IPS-20b (cell line): Measurements from ENCODE around the gene ANO2.

Experiments used
- H3K27ac ChIP-seq: one replicate; pipeline ENCODE4 v1.5.1; 2013; ENCODE audit warnings: low read length
- H3K27me3 ChIP-seq: 2 replicates; pipeline ENCODE4 v1.6.1; 2013; ENCODE audit warnings: mild to moderate bottlenecking, low read length, inconsistent platforms; ENCODE audit not compliant: insufficient read depth
- H3K36me3 ChIP-seq: 2 replicates; pipeline ENCODE4 v1.6.1; 2013; ENCODE audit warnings: low read depth, mild to moderate bottlenecking, inconsistent platforms, low read length, moderate library complexity; ENCODE audit not compliant: insufficient read depth
- H3K4me1 ChIP-seq: 2 replicates; pipeline ENCODE4 v1.6.1; 2013; ENCODE audit warnings: mild to moderate bottlenecking, control low read depth, inconsistent platforms, low read length, moderate library complexity; ENCODE audit not compliant: insufficient read depth
- H3K4me3 ChIP-seq: 2 replicates; pipeline ENCODE4 v1.5.1; 2013; ENCODE audit warnings: mild to moderate bottlenecking, low read length, inconsistent platforms
- H3K9ac ChIP-seq: 2 replicates; pipeline ENCODE4 v1.6.1; 2013; ENCODE audit warnings: low read depth, mild to moderate bottlenecking, inconsistent platforms, low read length, moderate library complexity
- H3K9me3 ChIP-seq: 2 replicates; pipeline ENCODE4 v1.6.1; 2013; ENCODE audit warnings: mild to moderate bottlenecking, low read depth, low read length, inconsistent platforms; ENCODE audit not compliant: insufficient read depth

The ANO2 gene

GRCh38 chr12:5925646-5926045 is 19.4 kb downstream of the ANO2 start:
- H3K9me3 ChIP-seq: no peaks in the 10 kb centered on the region
- H3K27ac ChIP-seq: no peak overlapping the region
- H3K4me3 ChIP-seq: no peak overlapping the region
- H3K4me1 ChIP-seq: no peaks in the 10 kb centered on the region; the same call in 1 of the 2 replicates
- H3K27me3 ChIP-seq: no peaks in the 10 kb centered on the region
- H3K9ac ChIP-seq: no peak overlapping the region
- no peaks in the 10 kb centered on the region for H3K36me3 ChIP-seq

- Histone ChIP-seq H3K9me3 (no peaks in the 10 kb centered on the region), H3K4me3 (no peak overlapping the region), H3K27ac (no peak overlapping the region), H3K4me1 (no peaks in the 10 kb centered on the region; the same call in 1 of the 2 replicates), H3K27me3 (no peaks in the 10 kb centered on the region), H3K9ac (no peak overlapping the region), H3K36me3 (no peaks in the 10 kb centered on the region)
These were observed 20.7 kb downstream of the ANO2 start for GRCh38 chr12:5924342-5924741.

DNA sequence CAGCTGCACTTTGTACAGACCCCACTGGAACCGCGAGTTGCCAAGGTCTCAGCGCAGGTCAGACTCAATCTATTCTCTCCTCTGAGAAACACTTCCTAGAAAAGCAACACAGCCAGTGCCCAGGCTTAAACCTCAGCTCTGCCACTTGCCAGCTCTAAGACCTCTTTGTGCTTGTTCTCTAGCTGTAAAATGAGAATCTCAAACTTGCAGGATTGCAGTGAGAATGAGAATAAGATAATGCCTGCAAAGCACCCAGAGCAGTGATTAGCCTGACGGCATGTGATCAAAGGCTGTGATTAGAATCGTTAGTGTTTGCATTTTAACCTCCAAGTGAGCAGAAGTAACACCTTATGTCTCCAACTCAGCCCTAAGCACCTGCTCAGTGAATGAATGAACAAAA is 21.3 kb downstream of the ANO2 start:
- no peaks in the 10 kb centered on the region for H3K27me3 ChIP-seq
- no peaks in the 10 kb centered on the region for H3K36me3 ChIP-seq
- H3K4me1 ChIP-seq: no peaks in the 10 kb centered on the region; the same call in 1 of the 2 replicates
- no peak overlapping the region for H3K9ac ChIP-seq
- no peak overlapping the region for H3K27ac ChIP-seq
- H3K9me3 ChIP-seq: no peaks in the 10 kb centered on the region
- H3K4me3 ChIP-seq: no peak overlapping the region

DNA sequence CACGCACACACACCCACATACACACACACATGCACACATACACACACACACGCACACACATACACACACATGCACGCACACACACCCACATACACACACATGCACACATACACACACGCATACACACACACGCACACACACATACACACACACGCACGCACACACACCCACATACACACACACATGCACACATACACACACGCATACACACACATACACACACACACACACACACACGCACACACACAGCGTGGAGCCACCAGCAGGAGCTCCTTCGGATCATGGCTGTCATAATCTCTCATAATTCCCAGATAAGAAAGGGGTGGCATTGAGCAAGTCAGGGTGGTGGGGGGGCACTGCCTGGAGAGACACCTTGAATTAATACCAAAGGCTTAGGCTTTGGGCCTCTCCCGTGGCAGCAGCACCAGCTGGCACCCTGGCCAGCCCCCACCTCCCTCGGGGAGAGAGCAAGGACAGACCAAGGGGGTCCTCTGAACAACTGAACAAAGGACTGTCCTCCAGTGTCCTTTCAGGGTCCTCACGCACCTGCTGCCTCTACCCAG is 21.9 kb downstream of the ANO2 start:
- Histone ChIP-seq H3K4me1 (no peaks in the 10 kb centered on the region; the same call in 1 of the 2 replicates), H3K9me3 (no peaks in the 10 kb centered on the region), H3K36me3 (no peaks in the 10 kb centered on the region), H3K27me3 (no peaks in the 10 kb centered on the region), H3K27ac (no peak overlapping the region), H3K4me3 (no peak overlapping the region), H3K9ac (no peak overlapping the region)

GRCh38 chr12:5921966-5922899 is 22.8 kb downstream of the ANO2 start:
- H3K9ac ChIP-seq: no peak overlapping the region
- H3K4me1 ChIP-seq: no peaks in the 10 kb centered on the region; the same call in 1 of the 2 replicates

DNA sequence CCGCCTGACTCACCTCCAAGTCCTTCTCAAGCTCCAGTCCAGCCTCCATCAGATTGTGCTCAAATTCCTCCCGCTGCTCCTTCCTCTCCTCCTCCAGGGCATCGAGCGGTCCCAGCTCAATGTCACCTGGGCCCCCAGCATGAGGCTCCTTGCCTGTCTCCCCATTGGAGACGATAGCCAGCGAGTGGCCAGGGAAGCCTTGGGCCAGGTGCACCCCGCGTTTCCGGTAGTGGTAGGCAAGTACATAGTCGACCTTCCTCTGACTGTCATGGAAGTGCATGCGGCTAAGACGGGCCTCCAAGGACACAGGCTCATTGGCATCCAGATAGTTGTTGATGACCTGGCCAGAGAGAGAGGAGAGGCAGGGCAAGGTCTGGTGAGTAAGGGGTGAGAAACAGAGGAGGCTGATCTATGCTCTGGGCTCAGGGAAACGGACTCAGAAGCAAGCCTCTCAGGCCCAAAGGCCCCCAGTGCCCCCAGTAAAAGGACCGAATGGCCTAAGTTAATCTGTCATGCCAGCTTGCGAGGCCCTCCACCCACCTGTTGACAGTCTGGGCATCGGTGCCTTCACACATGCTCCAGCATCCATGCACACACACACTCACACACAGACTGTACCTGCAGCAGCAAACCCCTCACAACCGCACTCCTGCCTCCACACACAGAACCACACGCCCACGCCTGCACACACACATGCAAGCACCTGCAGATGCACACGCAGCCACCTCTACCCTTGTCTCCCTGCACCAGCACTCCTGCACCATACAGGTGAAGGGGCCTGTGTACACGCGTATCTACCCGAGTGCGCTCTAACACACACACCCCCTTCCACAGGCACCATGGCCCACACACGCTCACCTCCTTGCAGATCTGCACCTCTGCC is 23.8 kb downstream of the ANO2 start:
- H3K4me1 ChIP-seq: no peaks in the 10 kb centered on the region; the same call in 1 of the 2 replicates
- H3K27me3 ChIP-seq: no peaks in the 10 kb centered on the region
- H3K9me3 ChIP-seq: no peaks in the 10 kb centered on the region
- no peak overlapping the region for H3K27ac ChIP-seq
- H3K4me3 ChIP-seq: no peak overlapping the region
- no peaks in the 10 kb centered on the region for H3K36me3 ChIP-seq
- no peak overlapping the region for H3K9ac ChIP-seq

More at GRCh38 chr12:5921966-5922899, 22.8 kb downstream of the ANO2 start:
- Histone ChIP-seq H3K27ac (no peak overlapping the region), H3K9me3 (no peaks in the 10 kb centered on the region), H3K36me3 (no peaks in the 10 kb centered on the region), H3K27me3 (no peaks in the 10 kb centered on the region), H3K4me3 (no peak overlapping the region)

DNA sequence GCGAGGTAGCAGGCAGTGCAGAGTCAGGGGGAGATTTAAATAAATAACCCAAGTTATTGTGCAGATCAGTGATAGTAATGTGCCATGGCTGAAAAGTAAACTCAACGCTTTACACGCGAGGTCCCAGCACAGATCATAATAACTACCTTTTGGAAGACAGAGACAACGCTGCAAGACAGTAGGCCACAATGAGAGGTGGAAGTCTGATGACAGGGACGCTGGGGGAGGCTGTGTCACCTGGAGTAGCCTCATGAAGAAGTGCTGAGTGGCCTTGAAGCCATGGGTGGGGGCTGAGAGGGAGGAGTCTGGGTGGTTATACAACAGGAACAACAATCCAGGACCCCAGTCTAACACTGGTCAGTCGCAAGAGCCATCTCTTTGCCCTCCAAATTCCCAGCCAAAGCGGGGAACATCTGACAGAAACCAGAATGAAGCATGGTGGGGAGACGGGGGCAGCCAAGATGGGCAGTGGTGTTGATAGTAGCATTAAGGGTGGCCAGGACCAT is 28.2 kb downstream of the ANO2 start:
- Histone ChIP-seq H3K4me3 (no peak overlapping the region), H3K27ac (no peak overlapping the region), H3K4me1 (no peaks in the 10 kb centered on the region), H3K9ac (no peak overlapping the region), H3K27me3 (no peaks in the 10 kb centered on the region), H3K9me3 (no peaks in the 10 kb centered on the region), H3K36me3 (no peaks in the 10 kb centered on the region)

DNA sequence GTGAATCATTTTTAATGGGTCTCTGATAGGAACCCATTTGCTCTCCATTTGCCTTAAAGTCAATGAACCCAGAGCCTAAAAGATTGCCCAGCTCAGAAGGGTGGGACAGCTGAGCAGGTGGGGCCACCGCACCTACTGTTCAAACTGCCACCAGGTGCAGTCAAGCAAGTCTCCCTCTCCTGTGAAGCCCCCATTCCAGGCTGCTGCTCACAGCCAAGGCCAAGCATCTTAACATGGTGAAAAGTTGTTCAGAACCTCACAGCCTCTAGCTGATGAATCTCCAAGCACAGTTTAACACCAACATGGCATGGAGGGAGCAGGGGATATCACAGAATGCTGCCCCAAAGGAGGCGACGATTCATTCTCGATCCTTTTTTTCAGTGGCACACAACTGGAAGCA is 29.5 kb downstream of the ANO2 start:
- Histone ChIP-seq H3K36me3 (no peaks in the 10 kb centered on the region), H3K4me3 (no peak overlapping the region), H3K9ac (no peak overlapping the region), H3K9me3 (no peaks in the 10 kb centered on the region), H3K4me1 (no peaks in the 10 kb centered on the region), H3K27ac (no peak overlapping the region), H3K27me3 (no peaks in the 10 kb centered on the region)

DNA sequence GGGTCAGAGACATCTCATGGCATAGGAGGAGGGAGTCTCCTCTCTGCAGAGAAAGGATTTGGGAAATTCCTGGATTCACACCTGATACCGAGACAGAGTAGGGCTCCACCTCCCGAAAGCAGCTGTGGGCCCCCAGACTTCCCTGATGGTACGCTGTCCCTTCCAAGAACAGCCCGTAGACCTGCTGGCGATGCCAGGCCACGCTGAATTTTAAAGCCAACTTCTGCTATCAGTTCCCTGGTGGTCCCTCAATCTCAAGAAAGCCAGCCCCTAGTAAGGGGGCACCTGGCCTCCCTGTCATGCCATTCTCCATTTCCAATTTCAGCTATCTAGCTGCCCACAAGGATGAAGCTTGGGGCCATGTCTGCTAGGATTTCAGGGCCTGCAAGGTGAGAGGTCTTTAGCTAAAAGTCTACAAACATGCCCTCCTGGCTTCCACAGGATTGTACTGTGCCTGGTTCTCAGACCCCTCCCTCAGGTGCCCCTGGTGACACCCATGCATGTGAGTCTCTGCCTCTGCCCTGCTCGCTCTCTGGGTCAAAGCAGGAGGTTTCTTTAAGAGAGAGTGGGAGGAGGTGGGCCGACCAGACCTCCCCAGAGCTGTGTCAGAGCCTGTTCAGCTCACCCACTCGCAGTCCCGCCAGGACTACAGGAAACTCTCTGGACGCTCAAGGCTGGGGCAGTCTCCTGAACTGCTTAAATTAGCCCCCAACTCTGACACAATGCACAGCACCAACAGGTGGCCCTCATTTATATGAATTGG is 30.5 kb downstream of the ANO2 start:
- Histone ChIP-seq H3K9me3 (no peaks in the 10 kb centered on the region), H3K4me3 (no peak overlapping the region), H3K4me1 (no peaks in the 10 kb centered on the region), H3K27me3 (no peaks in the 10 kb centered on the region), H3K27ac (no peak overlapping the region), H3K36me3 (no peaks in the 10 kb centered on the region), H3K9ac (no peak overlapping the region)

DNA sequence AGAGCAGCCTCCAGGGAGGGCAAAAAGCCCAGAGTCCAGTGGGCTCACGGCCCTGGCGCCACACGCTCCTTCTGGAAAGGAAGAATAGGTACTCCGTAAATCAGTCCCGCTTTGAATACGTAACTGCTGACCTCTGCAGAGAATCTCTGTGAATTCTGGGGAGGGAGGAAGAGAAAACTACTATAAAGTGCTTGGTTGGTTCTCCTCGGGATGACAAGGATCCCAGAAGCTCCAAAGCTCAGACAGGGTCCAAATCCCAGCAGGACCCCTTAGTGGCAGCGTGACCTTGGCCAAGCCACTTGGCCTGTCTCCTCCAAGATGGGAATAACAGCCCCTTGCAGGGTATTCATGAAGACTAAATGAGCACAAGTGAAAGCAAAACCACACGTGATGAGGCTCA is 31.7 kb downstream of the ANO2 start:
- Histone ChIP-seq H3K4me1 (no peaks in the 10 kb centered on the region), H3K27ac (no peak overlapping the region), H3K27me3 (no peaks in the 10 kb centered on the region), H3K4me3 (no peak overlapping the region), H3K36me3 (no peaks in the 10 kb centered on the region), H3K9ac (no peak overlapping the region), H3K9me3 (no peaks in the 10 kb centered on the region)
